Endothelial cell (in vitro differentiated cells): Measurements from ENCODE around the gene SRRM1. TPM values are rescaled to one million over a fixed set of nuclear protein-coding genes. Genes with fewer than 3 reads are reported as not detected.

Experiments used
- DNase-seq: peaks from one replicate; pipeline ENCODE4 v3.0.0; 2021; ENCODE audit warnings: low spot score
- H3K27ac Mint-ChIP-seq: one replicate; pipeline ENCODE4 v1.8.0; 2021; ENCODE audit warnings: mixed read lengths, inconsistent platforms; ENCODE audit not compliant: unreplicated experiment
- H3K27me3 Mint-ChIP-seq: one replicate; pipeline ENCODE4 v1.8.0; 2021; ENCODE audit warnings: mild to moderate bottlenecking, moderate library complexity, mixed read lengths, inconsistent platforms; ENCODE audit not compliant: unreplicated experiment
- H3K36me3 Mint-ChIP-seq: one replicate; pipeline ENCODE4 v1.8.0; 2021; ENCODE audit warnings: mild to moderate bottlenecking, low read depth, mixed read lengths, inconsistent platforms; ENCODE audit not compliant: unreplicated experiment
- H3K4me1 Mint-ChIP-seq: one replicate; pipeline ENCODE4 v1.8.0; 2021; ENCODE audit warnings: mild to moderate bottlenecking, mixed read lengths, inconsistent platforms; ENCODE audit not compliant: unreplicated experiment
- H3K4me3 Mint-ChIP-seq: one replicate; pipeline ENCODE4 v1.8.0; 2021; ENCODE audit warnings: mild to moderate bottlenecking, mixed read lengths, inconsistent platforms; ENCODE audit not compliant: unreplicated experiment
- H3K9me3 Mint-ChIP-seq: one replicate; pipeline ENCODE4 v1.8.0; 2021; ENCODE audit warnings: mixed read lengths, inconsistent platforms; ENCODE audit not compliant: unreplicated experiment
- CTCF ChIP-seq: fragments of 200-600 bp; sonication (generic); IDR thresholded peaks from one replicate; pipeline ENCODE4 v1.5.0; 2021; ENCODE audit warnings: antibody characterized with exemption; ENCODE audit not compliant: unreplicated experiment
- total RNA-seq: library from RNA; stranded (reverse); fragmentation: NEBNext Ultra II Directional; extraction: Animal tissue kit (Norgen Biotek cat#: 25700); gene quantifications from one replicate; pipeline ENCODE4 v1.2.1, GENCODE V29; 2021; ENCODE audit not compliant: unreplicated experiment

SRRM1 gene
- total RNA-seq, 1 donor from 2014 or later, result 126 TPM

- H3K27ac Mint-ChIP-seq, result no peak overlapping the region
- TF ChIP-seq CTCF, result no peak
- H3K36me3 Mint-ChIP-seq, result peaks cover 4% of the 10 kb centered on the region
- no peaks in the 10 kb centered on the region for H3K4me1 Mint-ChIP-seq
- no peaks in the 10 kb centered on the region for H3K27me3 Mint-ChIP-seq
- no peaks in the 10 kb centered on the region for H3K9me3 Mint-ChIP-seq
- H3K4me3 Mint-ChIP-seq, result no peak overlapping the region
- DNase-seq, result no peak
These were observed 36.6 kb downstream of the SRRM1 start for GRCh38 chr1:24679725-24680124.

- H3K27me3 Mint-ChIP-seq, result peaks cover 3% of the 10 kb centered on the region
- H3K4me3 Mint-ChIP-seq, result no peak overlapping the region
- H3K36me3 Mint-ChIP-seq, result no peaks in the 10 kb centered on the region
- DNase-seq, result no peak
- no peak overlapping the region for H3K27ac Mint-ChIP-seq
- H3K9me3 Mint-ChIP-seq, result no peaks in the 10 kb centered on the region
- no peak for TF ChIP-seq CTCF
- H3K4me1 Mint-ChIP-seq, result peaks cover 2% of the 10 kb centered on the region
These were observed 40.6 kb downstream of the SRRM1 start for GRCh38 chr1:24683713-24684162.

- H3K4me1 Mint-ChIP-seq, result peaks cover 5% of the 10 kb centered on the region
- H3K9me3 Mint-ChIP-seq, result no peaks in the 10 kb centered on the region
- H3K4me3 Mint-ChIP-seq, result no peak overlapping the region
- no peak overlapping the region for H3K27ac Mint-ChIP-seq
- H3K36me3 Mint-ChIP-seq, result no peaks in the 10 kb centered on the region
- no peak for TF ChIP-seq CTCF
- no peak for DNase-seq
- H3K27me3 Mint-ChIP-seq, result peaks cover 7% of the 10 kb centered on the region
These were observed 44.9 kb downstream of the SRRM1 start for GRCh38 chr1:24688033-24688432.

- Mint-ChIP-seq H3K9me3 (no peaks in the 10 kb centered on the region), H3K4me3 (no peak overlapping the region)
- DNase-seq, result peak; percentile 76
These were observed 45.6 kb downstream of the SRRM1 start for GRCh38 chr1:24688621-24689195.

More at GRCh38 chr1:24688621-24689195, 45.6 kb downstream of the SRRM1 start:
- TF ChIP-seq CTCF, result peak; percentile 43
- H3K4me1 Mint-ChIP-seq, result peaks cover 5% of the 10 kb centered on the region
- no peak overlapping the region for H3K27ac Mint-ChIP-seq
- no peaks in the 10 kb centered on the region for H3K36me3 Mint-ChIP-seq
- H3K27me3 Mint-ChIP-seq, result peaks cover 7% of the 10 kb centered on the region
